Measurements from ENCODE around the gene VEGFA. TPM values are rescaled to one million over a fixed set of nuclear protein-coding genes. Genes with fewer than 3 reads are reported as not detected.

The VEGFA gene
- total RNA-seq, 4 donors from 2014 or later = 81.0 to 247 (median 156) TPM

- TF ChIP-seq CTCF (IDR thresholded peaks at IDR 0.05) (no peak), POLR2A (IDR thresholded peaks at IDR 0.05) (no peak)
- Histone ChIP-seq H3K4me3 (no peak overlapping the region), H3K9me3 (no peaks in the 10 kb centered on the region), H3K36me3 (no peaks in the 10 kb centered on the region), H3K27me3 (no peaks in the 10 kb centered on the region), H3K27ac (no peak overlapping the region), H3K4me1 (no peaks in the 10 kb centered on the region)
- DNase-seq = no peak
- intact Hi-C loops (cut with DNase I; ENCODE audit: low total_unique reads) = no loop called here
These were observed 35.7 kb downstream of the VEGFA start for GRCh38 chr6:43805699-43806042.

GRCh38 chr6:43806043-43806757 is 36.2 kb downstream of the VEGFA start:
- no peaks in the 10 kb centered on the region for H3K4me1 ChIP-seq
- TF ChIP-seq CTCF (IDR thresholded peaks at IDR 0.05) = no peak
- no peak for TF ChIP-seq POLR2A (IDR thresholded peaks at IDR 0.05)
- no peaks in the 10 kb centered on the region for H3K27me3 ChIP-seq
- H3K36me3 ChIP-seq = no peaks in the 10 kb centered on the region
- no peak for DNase-seq
- no peak overlapping the region for H3K27ac ChIP-seq
- no peaks in the 10 kb centered on the region for H3K9me3 ChIP-seq
- intact Hi-C loops (cut with DNase I; ENCODE audit: low total_unique reads) = no loop called here
- no peak overlapping the region for H3K4me3 ChIP-seq

GRCh38 chr6:43806758-43807227 is 36.8 kb downstream of the VEGFA start:
- Histone ChIP-seq H3K4me3 (no peak overlapping the region), H3K27ac (no peak overlapping the region), H3K27me3 (no peaks in the 10 kb centered on the region), H3K36me3 (no peaks in the 10 kb centered on the region), H3K9me3 (no peaks in the 10 kb centered on the region), H3K4me1 (no peaks in the 10 kb centered on the region)
- TF ChIP-seq POLR2A (IDR thresholded peaks at IDR 0.05) (no peak), CTCF (IDR thresholded peaks at IDR 0.05) (no peak)
- DNase-seq = no peak
- intact Hi-C loops (cut with DNase I; ENCODE audit: low total_unique reads) = no loop called here

GRCh38 chr6:43807228-43808061 is 37.4 kb downstream of the VEGFA start:
- Histone ChIP-seq H3K27me3 (no peaks in the 10 kb centered on the region), H3K4me3 (no peak overlapping the region), H3K9me3 (no peaks in the 10 kb centered on the region), H3K27ac (no peak overlapping the region), H3K36me3 (no peaks in the 10 kb centered on the region), H3K4me1 (no peaks in the 10 kb centered on the region)
- DNase-seq = no peak
- intact Hi-C loops (cut with DNase I; ENCODE audit: low total_unique reads) = no loop called here
- TF ChIP-seq POLR2A (IDR thresholded peaks at IDR 0.05) (no peak), CTCF (IDR thresholded peaks at IDR 0.05) (no peak)

- no peaks in the 10 kb centered on the region for H3K36me3 ChIP-seq
- intact Hi-C loops (cut with DNase I; ENCODE audit: low total_unique reads) = no loop called here
- TF ChIP-seq POLR2A (IDR thresholded peaks at IDR 0.05) (no peak), CTCF (IDR thresholded peaks at IDR 0.05) (no peak)
- no peak for DNase-seq
- no peak overlapping the region for H3K27ac ChIP-seq
- H3K27me3 ChIP-seq = no peaks in the 10 kb centered on the region
- no peaks in the 10 kb centered on the region for H3K9me3 ChIP-seq
- H3K4me3 ChIP-seq = no peak overlapping the region
- no peaks in the 10 kb centered on the region for H3K4me1 ChIP-seq
These were observed 38.4 kb downstream of the VEGFA start for GRCh38 chr6:43808412-43808811.
